Measurements from ENCODE around the gene CS.

- TF ChIP-seq CTCF (conservative IDR thresholded peaks at IDR 0.05 in 1 of 2, IDR thresholded peaks at IDR 0.05 in 1 of 2; ENCODE audit: low read depth in 1 of 2, low read length in 2 of 2): no peak
- TF ChIP-seq EZH2 (IDR thresholded peaks at IDR 0.05; ENCODE audit: low read length, missing control alignments): no peak
Observed at GRCh38 chr12:56311003-56311402, 10.9 kb upstream of the CS start.
